Measurements from ENCODE around the gene KRTAP5-8.

The KRTAP5-8 gene

GRCh38 chr11:71545405-71545966 lies 7.7 kb downstream of the KRTAP5-8 start:
- Histone ChIP-seq H3K9ac (ENCODE audit: low read depth, low read length) (no peak overlapping the region), H3K4me1 (ENCODE audit: insufficient read depth, low read length) (peaks cover 7% of the 10 kb centered on the region; the same call in 1 of the 2 replicates), H3K27ac (ENCODE audit: low read depth, low read length) (no peak overlapping the region), H3K9me3 (ENCODE audit: insufficient read depth, low read depth, low read length) (no peaks in the 10 kb centered on the region), H3K36me3 (ENCODE audit: insufficient read depth, low read length) (no peaks in the 10 kb centered on the region), H3K4me3 (ENCODE audit: low read length) (no peak overlapping the region), H3K27me3 (ENCODE audit: insufficient read depth, low read length) (no peaks in the 10 kb centered on the region; the same call in 1 of the 2 replicates)
- WGBS = 94% methylated on average over 12 of the region's 12 CpGs

- Histone ChIP-seq H3K4me3 (ENCODE audit: low read length) (no peak within 1 kb of the TSS), H3K27ac (ENCODE audit: low read depth, low read length) (no peak within 1 kb of the TSS), H3K27me3 (ENCODE audit: insufficient read depth, low read length) (no peaks in the 10 kb centered on the region; the same call in 1 of the 2 replicates), H3K9me3 (ENCODE audit: insufficient read depth, low read depth, low read length) (no peaks in the 10 kb centered on the region), H3K36me3 (ENCODE audit: insufficient read depth, low read length) (no peaks in the 10 kb centered on the region), H3K4me1 (ENCODE audit: insufficient read depth, low read length) (peaks cover 7% of the 10 kb centered on the region; the same call in 1 of the 2 replicates), H3K9ac (ENCODE audit: low read depth, low read length) (no peak within 1 kb of the TSS)
- 89% methylated on average over 5 of the region's 5 CpGs for WGBS
These were observed 10.3 kb downstream of the KRTAP5-8 start, which contains the start of gene KRTAP5-9 for GRCh38 chr11:71548120-71548519. Gene KRTAP5-9, plus strand, starts transcription at chr11:71548420. Its CDS starts 238 bp downstream, at chr11:71548658.

- WGBS = 88% methylated on average over 5 of the region's 5 CpGs
- Histone ChIP-seq H3K9ac (ENCODE audit: low read depth, low read length) (no peak overlapping the region), H3K9me3 (ENCODE audit: insufficient read depth, low read depth, low read length) (no peaks in the 10 kb centered on the region), H3K4me3 (ENCODE audit: low read length) (no peak overlapping the region), H3K36me3 (ENCODE audit: insufficient read depth, low read length) (no peaks in the 10 kb centered on the region), H3K27ac (ENCODE audit: low read depth, low read length) (no peak overlapping the region), H3K4me1 (ENCODE audit: insufficient read depth, low read length) (peaks cover 5% of the 10 kb centered on the region; the same call in 1 of the 2 replicates), H3K27me3 (ENCODE audit: insufficient read depth, low read length) (no peaks in the 10 kb centered on the region; the same call in 1 of the 2 replicates)
These were observed 10.9 kb downstream of the KRTAP5-8 start for GRCh38 chr11:71548716-71549151.

- H3K36me3 ChIP-seq (ENCODE audit: insufficient read depth, low read length) = no peaks in the 10 kb centered on the region
- no peak overlapping the region for H3K27ac ChIP-seq (ENCODE audit: low read depth, low read length)
- no peak overlapping the region for H3K4me3 ChIP-seq (ENCODE audit: low read length)
- no peak overlapping the region for H3K9ac ChIP-seq (ENCODE audit: low read depth, low read length)
- H3K4me1 ChIP-seq (ENCODE audit: insufficient read depth, low read length) = no peaks in the 10 kb centered on the region
- H3K9me3 ChIP-seq (ENCODE audit: insufficient read depth, low read depth, low read length) = no peaks in the 10 kb centered on the region
- H3K27me3 ChIP-seq (ENCODE audit: insufficient read depth, low read length) = no peaks in the 10 kb centered on the region
- WGBS = no CpG with 5 or more reads among the region's 1 CpG
These were observed 13.9 kb downstream of the KRTAP5-8 start for GRCh38 chr11:71551711-71552110.

GRCh38 chr11:71554996-71555395 lies 17.2 kb downstream of the KRTAP5-8 start:
- Histone ChIP-seq H3K9me3 (ENCODE audit: insufficient read depth, low read depth, low read length) (0 out of 2 replicates have a peak, but pooled peaks cover 5% of the 10 kb centered on the region), H3K27me3 (ENCODE audit: insufficient read depth, low read length) (no peaks in the 10 kb centered on the region), H3K36me3 (ENCODE audit: insufficient read depth, low read length) (no peaks in the 10 kb centered on the region), H3K4me3 (ENCODE audit: low read length) (no peak overlapping the region), H3K9ac (ENCODE audit: low read depth, low read length) (no peak overlapping the region), H3K27ac (ENCODE audit: low read depth, low read length) (no peak overlapping the region), H3K4me1 (ENCODE audit: insufficient read depth, low read length) (no peaks in the 10 kb centered on the region)
- 92% methylated on average over 6 of the region's 6 CpGs for WGBS

- 93% methylated on average over 11 of the region's 11 CpGs for WGBS
- no peak overlapping the region for H3K9ac ChIP-seq (ENCODE audit: low read depth, low read length)
- H3K27me3 ChIP-seq (ENCODE audit: insufficient read depth, low read length) = no peaks in the 10 kb centered on the region
- no peaks in the 10 kb centered on the region for H3K4me1 ChIP-seq (ENCODE audit: insufficient read depth, low read length)
- no peak overlapping the region for H3K4me3 ChIP-seq (ENCODE audit: low read length)
- H3K36me3 ChIP-seq (ENCODE audit: insufficient read depth, low read length) = no peaks in the 10 kb centered on the region
- 0 out of 2 replicates have a peak, but pooled peaks cover 5% of the 10 kb centered on the region for H3K9me3 ChIP-seq (ENCODE audit: insufficient read depth, low read depth, low read length)
- no peak overlapping the region for H3K27ac ChIP-seq (ENCODE audit: low read depth, low read length)
These were observed 17.7 kb downstream of the KRTAP5-8 start for GRCh38 chr11:71555508-71555907.

GRCh38 chr11:71556018-71556417 lies 18.2 kb downstream of the KRTAP5-8 start:
- Histone ChIP-seq H3K4me3 (ENCODE audit: low read length) (no peak overlapping the region), H3K36me3 (ENCODE audit: insufficient read depth, low read length) (no peaks in the 10 kb centered on the region), H3K9me3 (ENCODE audit: insufficient read depth, low read depth, low read length) (0 out of 2 replicates have a peak, but pooled peaks cover 5% of the 10 kb centered on the region), H3K9ac (ENCODE audit: low read depth, low read length) (no peak overlapping the region), H3K27ac (ENCODE audit: low read depth, low read length) (no peak overlapping the region), H3K4me1 (ENCODE audit: insufficient read depth, low read length) (no peaks in the 10 kb centered on the region), H3K27me3 (ENCODE audit: insufficient read depth, low read length) (no peaks in the 10 kb centered on the region)
- WGBS = 88% methylated on average over 4 of the region's 4 CpGs

- Histone ChIP-seq H3K4me3 (ENCODE audit: low read length) (no peak overlapping the region), H3K27me3 (ENCODE audit: insufficient read depth, low read length) (no peaks in the 10 kb centered on the region), H3K9me3 (ENCODE audit: insufficient read depth, low read depth, low read length) (0 out of 2 replicates have a peak, but pooled peaks cover 5% of the 10 kb centered on the region), H3K36me3 (ENCODE audit: insufficient read depth, low read length) (no peaks in the 10 kb centered on the region), H3K4me1 (ENCODE audit: insufficient read depth, low read length) (no peaks in the 10 kb centered on the region), H3K9ac (ENCODE audit: low read depth, low read length) (no peak overlapping the region), H3K27ac (ENCODE audit: low read depth, low read length) (no peak overlapping the region)
These were observed 19.4 kb downstream of the KRTAP5-8 start for GRCh38 chr11:71557257-71557656.

GRCh38 chr11:71558996-71559395 lies 21.2 kb downstream of the KRTAP5-8 start:
- no peak overlapping the region for H3K4me3 ChIP-seq (ENCODE audit: low read length)
- no peak overlapping the region for H3K27ac ChIP-seq (ENCODE audit: low read depth, low read length)

GRCh38 chr11:71562120-71562519 lies 24.3 kb downstream of the KRTAP5-8 start:
- no peak overlapping the region for H3K9ac ChIP-seq (ENCODE audit: low read depth, low read length)
- no peaks in the 10 kb centered on the region for H3K27me3 ChIP-seq (ENCODE audit: insufficient read depth, low read length)

More at GRCh38 chr11:71558996-71559395, 21.2 kb downstream of the KRTAP5-8 start:
- H3K36me3 ChIP-seq (ENCODE audit: insufficient read depth, low read length) = no peaks in the 10 kb centered on the region
- 86% methylated on average over 1 of the region's 1 CpG for WGBS
- 0 out of 2 replicates have a peak, but pooled peaks cover 5% of the 10 kb centered on the region for H3K9me3 ChIP-seq (ENCODE audit: insufficient read depth, low read depth, low read length)
- no peak overlapping the region for H3K9ac ChIP-seq (ENCODE audit: low read depth, low read length)
- H3K27me3 ChIP-seq (ENCODE audit: insufficient read depth, low read length) = no peaks in the 10 kb centered on the region
- no peaks in the 10 kb centered on the region for H3K4me1 ChIP-seq (ENCODE audit: insufficient read depth, low read length)

GRCh38 chr11:71563406-71563805 lies 25.6 kb downstream of the KRTAP5-8 start:
- H3K4me3 ChIP-seq (ENCODE audit: low read length) = no peak overlapping the region
- WGBS = 41% methylated on average over 8 of the region's 8 CpGs

More at GRCh38 chr11:71562120-71562519, 24.3 kb downstream of the KRTAP5-8 start:
- H3K9me3 ChIP-seq (ENCODE audit: insufficient read depth, low read depth, low read length) = 0 out of 2 replicates have a peak, but pooled peaks cover 5% of the 10 kb centered on the region
- no peak overlapping the region for H3K4me3 ChIP-seq (ENCODE audit: low read length)
- no peaks in the 10 kb centered on the region for H3K36me3 ChIP-seq (ENCODE audit: insufficient read depth, low read length)
- H3K27ac ChIP-seq (ENCODE audit: low read depth, low read length) = no peak overlapping the region
- H3K4me1 ChIP-seq (ENCODE audit: insufficient read depth, low read length) = no peaks in the 10 kb centered on the region

More at GRCh38 chr11:71563406-71563805, 25.6 kb downstream of the KRTAP5-8 start:
- H3K9me3 ChIP-seq (ENCODE audit: insufficient read depth, low read depth, low read length) = 0 out of 2 replicates have a peak, but pooled peaks cover under 1% of the 10 kb centered on the region
- H3K36me3 ChIP-seq (ENCODE audit: insufficient read depth, low read length) = no peaks in the 10 kb centered on the region
- H3K9ac ChIP-seq (ENCODE audit: low read depth, low read length) = no peak overlapping the region
- H3K27ac ChIP-seq (ENCODE audit: low read depth, low read length) = no peak overlapping the region
- H3K27me3 ChIP-seq (ENCODE audit: insufficient read depth, low read length) = no peaks in the 10 kb centered on the region
- H3K4me1 ChIP-seq (ENCODE audit: insufficient read depth, low read length) = no peaks in the 10 kb centered on the region
